ENCODE results near the gene EFNA5.

Gene EFNA5

DNA sequence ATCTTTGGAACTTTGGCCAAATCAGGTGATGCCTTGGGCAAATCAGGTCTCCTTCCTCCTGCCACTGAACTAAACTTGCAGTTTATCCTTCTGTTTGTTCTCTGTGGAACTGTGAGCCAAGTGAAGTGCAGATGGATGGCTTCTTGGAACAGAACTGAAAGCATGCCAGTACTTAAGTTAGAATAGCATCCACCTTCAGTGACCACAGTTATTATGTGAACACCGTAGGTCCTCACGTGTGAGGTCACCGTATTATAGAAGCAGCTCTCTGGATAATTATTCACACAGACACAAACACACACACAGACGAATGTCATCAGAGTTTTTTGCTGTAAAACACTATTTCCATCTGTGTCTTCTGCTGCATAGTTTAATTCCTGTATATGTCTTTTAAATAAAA, 162.6 kb downstream of the EFNA5 start:
- DNase-seq (ENCODE audit: low read depth) = no peak
- TF ChIP-seq, protein P1, sequence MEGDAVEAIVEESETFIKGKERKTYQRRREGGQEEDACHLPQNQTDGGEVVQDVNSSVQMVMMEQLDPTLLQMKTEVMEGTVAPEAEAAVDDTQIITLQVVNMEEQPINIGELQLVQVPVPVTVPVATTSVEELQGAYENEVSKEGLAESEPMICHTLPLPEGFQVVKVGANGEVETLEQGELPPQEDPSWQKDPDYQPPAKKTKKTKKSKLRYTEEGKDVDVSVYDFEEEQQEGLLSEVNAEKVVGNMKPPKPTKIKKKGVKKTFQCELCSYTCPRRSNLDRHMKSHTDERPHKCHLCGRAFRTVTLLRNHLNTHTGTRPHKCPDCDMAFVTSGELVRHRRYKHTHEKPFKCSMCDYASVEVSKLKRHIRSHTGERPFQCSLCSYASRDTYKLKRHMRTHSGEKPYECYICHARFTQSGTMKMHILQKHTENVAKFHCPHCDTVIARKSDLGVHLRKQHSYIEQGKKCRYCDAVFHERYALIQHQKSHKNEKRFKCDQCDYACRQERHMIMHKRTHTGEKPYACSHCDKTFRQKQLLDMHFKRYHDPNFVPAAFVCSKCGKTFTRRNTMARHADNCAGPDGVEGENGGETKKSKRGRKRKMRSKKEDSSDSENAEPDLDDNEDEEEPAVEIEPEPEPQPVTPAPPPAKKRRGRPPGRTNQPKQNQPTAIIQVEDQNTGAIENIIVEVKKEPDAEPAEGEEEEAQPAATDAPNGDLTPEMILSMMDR (IDR thresholded peaks at IDR 0.05; ENCODE audit: low read depth, low read length) = no peak
- TF ChIP-seq, protein P2, sequence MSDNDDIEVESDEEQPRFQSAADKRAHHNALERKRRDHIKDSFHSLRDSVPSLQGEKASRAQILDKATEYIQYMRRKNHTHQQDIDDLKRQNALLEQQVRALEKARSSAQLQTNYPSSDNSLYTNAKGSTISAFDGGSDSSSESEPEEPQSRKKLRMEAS (IDR thresholded peaks at IDR 0.05; ENCODE audit: low read depth, low read length) = no peak
- TF ChIP-seq MYC (IDR thresholded peaks at IDR 0.05; ENCODE audit: low read depth, low read length) (no peak), POLR2A (IDR thresholded peaks at IDR 0.05; ENCODE audit: extremely low read depth, insufficient read length) (no peak)
- no peak overlapping the region for H3K4me3 ChIP-seq (ENCODE audit: low read depth, low read length)

DNA sequence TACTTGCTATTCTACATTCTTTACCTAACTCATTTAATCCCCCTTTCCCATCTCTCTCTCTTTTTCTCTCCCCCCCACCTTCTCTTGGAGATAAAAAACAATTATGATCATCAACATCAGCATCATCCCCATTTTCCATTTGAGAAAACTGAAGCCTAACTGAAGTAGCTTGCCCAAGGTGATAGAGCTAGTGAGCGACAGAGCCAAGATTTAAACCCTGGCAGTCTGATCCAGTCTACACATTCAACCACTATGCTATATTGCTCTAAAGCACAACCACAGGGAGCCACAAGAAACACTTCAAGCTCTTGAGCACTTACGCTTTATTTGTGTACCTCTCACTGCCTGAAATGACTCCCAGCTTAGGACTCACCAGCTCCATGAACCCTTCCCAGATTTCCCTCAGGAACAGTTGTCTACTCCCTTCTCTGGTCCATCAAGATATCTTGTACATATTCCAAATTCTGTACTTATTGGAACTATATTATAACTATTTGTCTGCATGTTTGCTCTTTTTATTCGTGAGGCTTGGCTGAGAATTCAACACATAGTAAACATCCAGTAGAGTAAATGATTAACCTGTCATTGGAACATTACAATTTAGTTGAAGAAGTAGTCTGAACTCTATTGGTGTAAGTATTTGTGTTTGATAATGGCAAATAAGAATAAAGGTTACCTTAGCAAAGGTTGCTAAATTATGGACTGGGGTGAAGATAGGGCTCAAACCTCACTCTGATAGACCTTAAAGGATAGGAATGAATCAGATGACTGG, 164.8 kb downstream of the EFNA5 start:
- H3K4me3 ChIP-seq (ENCODE audit: low read depth, low read length) = no peak overlapping the region
- DNase-seq (ENCODE audit: low read depth) = no peak
- TF ChIP-seq POLR2A (IDR thresholded peaks at IDR 0.05; ENCODE audit: extremely low read depth, insufficient read length) (no peak), MYC (IDR thresholded peaks at IDR 0.05; ENCODE audit: low read depth, low read length) (no peak)
- TF ChIP-seq, protein P1 (IDR thresholded peaks at IDR 0.05; ENCODE audit: low read depth, low read length) = no peak
- TF ChIP-seq, protein P2 (IDR thresholded peaks at IDR 0.05; ENCODE audit: low read depth, low read length) = no peak

DNA sequence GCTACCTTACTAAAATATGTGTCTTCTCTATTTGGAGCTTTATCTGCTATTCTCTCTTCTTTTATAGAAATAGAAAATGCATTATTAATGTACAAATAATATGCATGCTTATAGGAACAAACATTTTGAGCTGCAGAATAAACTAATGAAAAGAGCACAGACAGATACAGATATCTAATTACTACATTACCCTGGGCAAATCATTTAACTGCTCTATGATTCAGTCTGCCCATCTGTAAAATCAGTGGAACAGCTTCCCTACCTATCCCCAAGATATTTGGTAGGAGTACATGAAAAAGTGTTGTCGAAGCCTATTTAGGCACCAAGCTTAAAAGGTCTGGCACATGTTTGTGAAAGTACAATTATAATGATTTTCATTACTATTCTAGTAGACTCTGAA, 166.3 kb downstream of the EFNA5 start:
- no peak overlapping the region for H3K4me3 ChIP-seq (ENCODE audit: low read depth, low read length)
- DNase-seq (ENCODE audit: low read depth) = no peak
- TF ChIP-seq, protein P1 (IDR thresholded peaks at IDR 0.05; ENCODE audit: low read depth, low read length) = no peak
- TF ChIP-seq, protein P2 (IDR thresholded peaks at IDR 0.05; ENCODE audit: low read depth, low read length) = no peak
- TF ChIP-seq POLR2A (IDR thresholded peaks at IDR 0.05; ENCODE audit: extremely low read depth, insufficient read length) (no peak), MYC (IDR thresholded peaks at IDR 0.05; ENCODE audit: low read depth, low read length) (no peak)

DNA sequence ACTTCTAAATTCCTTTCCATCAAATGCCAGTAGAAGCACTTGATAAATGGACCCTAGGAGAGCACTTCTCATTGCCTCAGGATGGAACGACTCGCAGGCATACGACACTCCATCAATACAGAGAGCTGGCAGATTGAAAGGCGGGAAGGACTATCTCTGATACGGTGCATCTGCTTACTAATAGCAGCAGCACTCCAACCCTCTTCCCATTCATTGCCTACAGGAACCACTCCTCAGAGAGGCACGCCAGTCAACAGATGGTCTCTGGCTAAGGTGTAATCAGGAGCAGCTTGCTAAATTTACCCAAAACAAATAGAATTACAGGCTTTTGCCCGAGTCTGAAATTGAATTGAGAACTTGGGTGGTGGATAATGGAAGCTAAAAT, 168.1 kb downstream of the EFNA5 start:
- H3K4me3 ChIP-seq (ENCODE audit: low read depth, low read length) = no peak overlapping the region
- TF ChIP-seq, protein P1 (IDR thresholded peaks at IDR 0.05; ENCODE audit: low read depth, low read length) = no peak
- TF ChIP-seq POLR2A (IDR thresholded peaks at IDR 0.05; ENCODE audit: extremely low read depth, insufficient read length) (no peak), MYC (IDR thresholded peaks at IDR 0.05; ENCODE audit: low read depth, low read length) (no peak)
- TF ChIP-seq, protein P2 (IDR thresholded peaks at IDR 0.05; ENCODE audit: low read depth, low read length) = no peak
- no peak for DNase-seq (ENCODE audit: low read depth)

DNA sequence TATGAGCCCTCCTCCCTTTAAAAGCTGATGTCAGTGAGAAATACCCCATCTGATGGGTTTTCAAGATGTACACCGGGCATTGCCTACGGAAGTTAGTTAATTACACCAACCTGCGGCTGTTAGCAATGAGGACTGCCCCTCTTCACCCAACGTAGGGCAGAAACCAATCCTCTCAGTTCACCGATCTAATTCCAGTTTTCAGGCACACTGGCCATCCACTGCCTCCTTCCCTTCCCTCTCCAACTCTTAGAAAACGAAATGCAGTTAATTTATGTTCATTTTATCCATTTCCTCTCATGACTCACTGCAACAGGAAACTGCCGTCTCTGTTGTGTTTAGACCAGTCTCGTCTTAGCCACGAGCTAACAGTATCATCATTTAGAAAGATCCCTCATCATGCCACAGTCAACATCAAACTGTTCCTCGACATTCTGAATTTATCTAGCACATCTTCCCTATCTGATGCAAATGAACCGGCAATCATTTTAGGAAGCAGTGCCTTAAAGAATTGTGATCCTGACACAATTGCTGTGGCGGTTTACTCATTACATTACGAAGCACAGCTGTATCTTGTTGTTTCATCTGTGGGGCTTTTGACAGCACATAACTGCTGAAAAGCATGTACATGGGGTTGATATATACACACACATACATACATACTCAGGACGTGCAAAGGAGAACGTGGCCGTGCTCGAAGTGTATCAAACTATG, 168.6 kb downstream of the EFNA5 start:
- no peak overlapping the region for H3K4me3 ChIP-seq (ENCODE audit: low read depth, low read length)
- peak; percentile 9 for DNase-seq (ENCODE audit: low read depth)

DNA sequence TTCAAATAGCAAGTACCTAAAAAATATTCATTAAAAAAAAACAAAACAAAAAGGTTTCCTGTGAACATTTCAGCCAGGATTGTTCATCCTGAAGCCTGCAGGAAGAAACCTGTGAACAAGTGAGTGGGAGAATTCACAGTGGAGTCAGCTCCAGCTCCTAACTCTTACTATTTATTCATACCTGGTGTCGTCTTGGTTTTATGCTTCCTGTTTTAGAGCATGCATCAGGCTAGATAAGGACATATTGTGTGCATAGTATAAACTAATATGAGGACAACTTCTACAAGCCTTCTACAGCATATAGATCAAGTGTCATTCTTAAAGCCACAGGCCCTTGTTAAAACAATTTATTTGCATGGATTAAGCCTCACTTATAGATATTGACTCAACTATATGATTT, 169.9 kb downstream of the EFNA5 start:
- TF ChIP-seq, protein P2 (IDR thresholded peaks at IDR 0.05; ENCODE audit: low read depth, low read length) = no peak
- TF ChIP-seq, protein P1 (IDR thresholded peaks at IDR 0.05; ENCODE audit: low read depth, low read length) = no peak
- no peak for TF ChIP-seq MYC (IDR thresholded peaks at IDR 0.05; ENCODE audit: low read depth, low read length)
- H3K4me3 ChIP-seq (ENCODE audit: low read depth, low read length) = no peak overlapping the region
- no peak for DNase-seq (ENCODE audit: low read depth)

More for the DNA sequence above, 168.6 kb downstream of the EFNA5 start:
- no peak for TF ChIP-seq POLR2A (IDR thresholded peaks at IDR 0.05; ENCODE audit: extremely low read depth, insufficient read length)

Measured in NB4 (cell line).